Esophagus squamous epithelium (tissue), 4 donors: ENCODE measurements around the gene TPK1.

Source experiments
- POLR2A ChIP-seq, 4 donors: fragments of 450-650 bp; IDR thresholded peaks; one replicate each; pipeline ENCODE4 v1.6.1; 2017; ENCODE audit warnings: antibody characterized with exemption in 4 of 4, mild to moderate bottlenecking in 4 of 4, moderate library complexity in 3 of 4
- TF ChIP-seq, protein P1 (sequence below), 6 experiments: fragments of 450-650 bp in 4 of 6; fragments of 200-600 bp in 2 of 6; sonication (generic) in 2 of 6; IDR thresholded peaks; one replicate each; pipeline ENCODE4 v1.5.1; 2016 to 2019; ENCODE audit warnings: antibody characterized with exemption in 6 of 6, mild to moderate bottlenecking in 4 of 6, moderate library complexity in 4 of 6

DNA sequence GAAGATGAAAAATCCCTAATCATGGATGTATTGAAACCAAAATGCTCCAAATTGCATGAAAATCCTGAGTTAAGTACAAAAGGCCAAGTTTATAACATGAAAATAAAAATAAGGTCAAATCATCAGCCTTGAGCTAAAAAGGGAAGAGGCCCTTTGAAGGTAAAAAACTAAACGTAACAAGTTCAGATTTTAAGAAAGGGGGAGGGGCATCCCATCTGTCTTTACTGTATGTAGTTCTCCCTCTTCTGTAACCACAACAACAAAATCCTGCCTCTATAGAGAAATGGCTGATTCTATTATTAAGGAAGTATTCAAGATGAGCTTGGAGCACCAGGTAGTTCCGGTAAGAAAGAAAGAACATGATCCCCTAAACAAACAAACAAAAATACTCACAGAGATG lies 64.7 kb downstream of the TPK1 start:
- no peak for TF ChIP-seq POLR2A (IDR thresholded peaks at IDR 0.05)
- TF ChIP-seq, protein P1, sequence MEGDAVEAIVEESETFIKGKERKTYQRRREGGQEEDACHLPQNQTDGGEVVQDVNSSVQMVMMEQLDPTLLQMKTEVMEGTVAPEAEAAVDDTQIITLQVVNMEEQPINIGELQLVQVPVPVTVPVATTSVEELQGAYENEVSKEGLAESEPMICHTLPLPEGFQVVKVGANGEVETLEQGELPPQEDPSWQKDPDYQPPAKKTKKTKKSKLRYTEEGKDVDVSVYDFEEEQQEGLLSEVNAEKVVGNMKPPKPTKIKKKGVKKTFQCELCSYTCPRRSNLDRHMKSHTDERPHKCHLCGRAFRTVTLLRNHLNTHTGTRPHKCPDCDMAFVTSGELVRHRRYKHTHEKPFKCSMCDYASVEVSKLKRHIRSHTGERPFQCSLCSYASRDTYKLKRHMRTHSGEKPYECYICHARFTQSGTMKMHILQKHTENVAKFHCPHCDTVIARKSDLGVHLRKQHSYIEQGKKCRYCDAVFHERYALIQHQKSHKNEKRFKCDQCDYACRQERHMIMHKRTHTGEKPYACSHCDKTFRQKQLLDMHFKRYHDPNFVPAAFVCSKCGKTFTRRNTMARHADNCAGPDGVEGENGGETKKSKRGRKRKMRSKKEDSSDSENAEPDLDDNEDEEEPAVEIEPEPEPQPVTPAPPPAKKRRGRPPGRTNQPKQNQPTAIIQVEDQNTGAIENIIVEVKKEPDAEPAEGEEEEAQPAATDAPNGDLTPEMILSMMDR (IDR thresholded peaks at IDR 0.05), result no peak
